VCaP (cell line): ENCODE data around the gene EPN1.

ENCODE experiments used
- H3K27ac ChIP-seq: fragments of 450-650 bp; 2 replicates; pipeline ENCODE4 v1.5.1; 2017
- CTCF ChIP-seq: fragments of 450-650 bp; conservative IDR thresholded peaks from 2 replicates; pipeline ENCODE4 v1.5.1; 2017; ENCODE audit warnings: mild to moderate bottlenecking, moderate library complexity

Gene EPN1

GRCh38 chr19:55687281-55688201, 12.5 kb downstream of the EPN1 start:
- no peak for TF ChIP-seq CTCF
- H3K27ac ChIP-seq: peak overlapping the region; percentile 19; the same call in 1 of the 2 replicates

- TF ChIP-seq CTCF: no peak
- H3K27ac ChIP-seq: no peak overlapping the region; the same call in 1 of the 2 replicates
Observed at GRCh38 chr19:55688422-55689218, 13.6 kb downstream of the EPN1 start.

- TF ChIP-seq CTCF: no peak
- H3K27ac ChIP-seq: no peak overlapping the region
Observed at GRCh38 chr19:55689411-55690108, 14.5 kb downstream of the EPN1 start.

GRCh38 chr19:55690109-55690768, 15.2 kb downstream of the EPN1 start:
- no peak for TF ChIP-seq CTCF
- H3K27ac ChIP-seq: no peak overlapping the region

GRCh38 chr19:55690769-55691545, 15.9 kb downstream of the EPN1 start:
- TF ChIP-seq CTCF: no peak
- no peak overlapping the region for H3K27ac ChIP-seq

GRCh38 chr19:55691561-55692481, 16.8 kb downstream of the EPN1 start:
- TF ChIP-seq CTCF: no peak
- no peak overlapping the region for H3K27ac ChIP-seq
